Transverse colon (tissue), 4 donors: ENCODE data around the gene FER. TPM values are rescaled to one million over a fixed set of nuclear protein-coding genes. Genes with fewer than 3 reads are reported as not detected.
A peak's percentile ranks its signal among the peaks of the same experiment; 100 is the strongest.
"Not testable (repeated sequence)": the region's sequence is repeated elsewhere in the genome, so short reads cannot be mapped to it uniquely, and the experiment has no call there.

Experiments used
- DNase-seq: peaks from one replicate; pipeline ENCODE4 v3.0.0-alpha.2; 2019
- H3K27ac ChIP-seq, 4 donors: fragments of 200-600 bp; sonication (generic); 2 replicates each; pipeline ENCODE4 v1.5.1; 2016 to 2018; ENCODE audit warnings: inconsistent platforms in 4 of 4
- H3K27me3 ChIP-seq: fragments of 200-600 bp; sonication (generic); 2 replicates; pipeline ENCODE4 v1.5.1; 2017; ENCODE audit warnings: inconsistent platforms
- H3K36me3 ChIP-seq, 4 donors: fragments of 200-600 bp; sonication (generic); 2 replicates each; pipeline ENCODE4 v1.5.1; 2017 to 2019; ENCODE audit warnings: inconsistent platforms in 4 of 4
- H3K4me1 ChIP-seq, 4 donors: fragments of 200-600 bp; sonication (generic); 2 replicates each; pipeline ENCODE4 v1.5.1; 2017 to 2020; ENCODE audit warnings: inconsistent platforms in 4 of 4
- H3K4me3 ChIP-seq, 4 donors: fragments of 200-600 bp; sonication (generic); 1 replicate in 1 of 4; 2 replicates in 3 of 4; pipeline versions ENCODE4 v1.5.1 to v1.6.1; 2017 to 2019; ENCODE audit warnings: inconsistent platforms in 4 of 4
- H3K9me3 ChIP-seq, 2 donors: fragments of 200-600 bp; sonication (generic); 2 replicates each; pipeline ENCODE4 v1.5.1; 2017 to 2019; ENCODE audit warnings: inconsistent platforms in 2 of 2
- CTCF ChIP-seq, 5 experiments: fragments of 200-600 bp in 3 of 5; fragments of 450-650 bp in 2 of 5; sonication (generic) in 3 of 5; IDR thresholded peaks; 1 replicate in 2 of 5; 2 replicates in 3 of 5; pipeline ENCODE4 v1.5.1; 2016 to 2017; ENCODE audit warnings: antibody characterized with exemption in 5 of 5, inconsistent platforms in 3 of 5, mild to moderate bottlenecking in 2 of 5, moderate library complexity in 1 of 5
- EP300 ChIP-seq: sonication (generic); formaldehyde crosslinking; IDR thresholded peaks from one replicate; pipeline ENCODE4 v1.6.1; 2017; ENCODE audit warnings: antibody characterized with exemption, low read depth
- POLR2A ChIP-seq: fragments of 450-650 bp; IDR thresholded peaks from one replicate; pipeline ENCODE4 v1.6.1; 2016; ENCODE audit warnings: antibody characterized with exemption, mild to moderate bottlenecking, moderate library complexity
- POLR2AphosphoS5 ChIP-seq, 3 donors: sonication (generic); formaldehyde crosslinking; IDR thresholded peaks; one replicate each; pipeline ENCODE4 v1.6.1; 2016; ENCODE audit warnings: antibody characterized with exemption in 3 of 3
- WGBS, 2 donors: methylation state at CpG; one replicate each; pipeline ENCODE4 v1.1.5; 2018; ENCODE audit warnings: low coverage in 1 of 2; 5-methylcytosine and 5-hydroxymethylcytosine counted together
- in situ Hi-C, 4 donors: fragments of 200-750 bp; cut with MboI; loops; one replicate each; pipeline versions ENCODE4 v1.15.0 to v1.15.1; 2017; ENCODE audit warnings: low sequenced_read_pairs in 3 of 4, low pct_ligation_motif_present in 1 of 4, low pct_unique_long_range_greater_than_20kb in 1 of 4
- intact Hi-C: fragments of 100-400 bp; cut with DNase I; formaldehyde crosslinking; loops from one replicate; pipeline ENCODE4 v1.15.1; 2023; ENCODE audit warnings: low total_unique reads
- total RNA-seq, 4 donors: library from RNA; depleted of rRNA; stranded (reverse); fragments of >200 nt; gene quantifications; one replicate each; pipeline ENCODE4 v1.1.0, GENCODE V29; 2016

FER gene
- total RNA-seq, 4 donors from 2014 or later = 7.5 to 25.5 (median 13.1) TPM

- Histone ChIP-seq H3K27me3 (no peaks in the 10 kb centered on the region), H3K27ac (no peak overlapping the region), H3K9me3 (no peaks in the 10 kb centered on the region), H3K36me3 (no peaks in the 10 kb centered on the region), H3K4me3 (no peak overlapping the region), H3K4me1 (peaks cover 0 to 3% (median 0%) of the 10 kb centered on the region in 4 donors)
- DNase-seq = peak; percentile 37
- TF ChIP-seq CTCF (IDR thresholded peaks at IDR 0.05) (no peak), POLR2AphosphoS5 (IDR thresholded peaks at IDR 0.05) (no peak), POLR2A (no peak), EP300 (no peak)
- intact Hi-C loops (no loop called here), in situ Hi-C loops (no loop called here)
- 76% methylated on average over 7 of the region's 7 CpGs; no CpG with 5 or more reads in 1 of the 2 donors for WGBS, 2 donors
Measured at GRCh38 chr5:108788142-108788541, 40.4 kb downstream of the FER start.

GRCh38 chr5:108793207-108793606 is 45.5 kb downstream of the FER start:
- no peak overlapping the region for H3K4me3 ChIP-seq
- TF ChIP-seq CTCF (IDR thresholded peaks at IDR 0.05) (no peak), POLR2A (no peak), EP300 (no peak), POLR2AphosphoS5 (IDR thresholded peaks at IDR 0.05) (no peak)

GRCh38 chr5:108794349-108794748 is 46.7 kb downstream of the FER start:
- H3K4me3 ChIP-seq, H3K27ac ChIP-seq, H3K36me3 ChIP-seq, intact Hi-C loops, H3K27me3 ChIP-seq, H3K4me1 ChIP-seq, DNase-seq, H3K9me3 ChIP-seq, in situ Hi-C loops: not testable (repeated sequence)
- 0 to 100% methylated on average over 2 to 4 of the region's 4 CpGs for WGBS, 2 donors

More at GRCh38 chr5:108793207-108793606, 45.5 kb downstream of the FER start:
- H3K27ac ChIP-seq = no peak overlapping the region
- DNase-seq = no peak
- no peaks in the 10 kb centered on the region for H3K4me1 ChIP-seq
- in situ Hi-C loops = no loop called here
- WGBS, 2 donors = 95 to 96% methylated on average over 3 to 5 of the region's 5 CpGs
- intact Hi-C loops = no loop called here
- H3K9me3 ChIP-seq = no peaks in the 10 kb centered on the region
- no peaks in the 10 kb centered on the region for H3K36me3 ChIP-seq
- H3K27me3 ChIP-seq = no peaks in the 10 kb centered on the region

GRCh38 chr5:108797396-108797795 is 49.7 kb downstream of the FER start:
- no peaks in the 10 kb centered on the region for H3K4me1 ChIP-seq
- intact Hi-C loops = no loop called here

More at GRCh38 chr5:108797396-108797795, 49.7 kb downstream of the FER start:
- in situ Hi-C loops = no loop called here
- Histone ChIP-seq H3K27ac (no peak overlapping the region), H3K27me3 (no peaks in the 10 kb centered on the region), H3K4me3 (no peak overlapping the region), H3K36me3 (peaks cover 0 to 3% (median 0%) of the 10 kb centered on the region in 4 donors), H3K9me3 (no peaks in the 10 kb centered on the region)
- TF ChIP-seq POLR2AphosphoS5 (IDR thresholded peaks at IDR 0.05) (no peak), CTCF (IDR thresholded peaks at IDR 0.05) (no peak), EP300 (no peak), POLR2A (no peak)
- DNase-seq = no peak
- WGBS, 2 donors = 81 to 100% methylated on average over 2 of the region's 2 CpGs
